Upper lobe of left lung (tissue), 4 donors: ENCODE data around the gene BRPF3.

Experiments
- CTCF ChIP-seq, 6 experiments: fragments of 450-650 bp in 4 of 6; fragments of 200-600 bp in 2 of 6; sonication (generic) in 2 of 6; IDR thresholded peaks; one replicate each; pipeline ENCODE4 v1.5.1; 2016 to 2019; ENCODE audit warnings: antibody characterized with exemption in 6 of 6
- EP300 ChIP-seq, 4 donors: sonication (generic); formaldehyde crosslinking; IDR thresholded peaks; one replicate each; pipeline ENCODE4 v1.5.1; 2017; ENCODE audit warnings: antibody characterized with exemption in 4 of 4, control low read depth in 2 of 4
- POLR2AphosphoS5 ChIP-seq, 2 donors: sonication (generic); formaldehyde crosslinking; IDR thresholded peaks; one replicate each; pipeline ENCODE4 v1.5.1; 2017; ENCODE audit warnings: antibody characterized with exemption in 2 of 2

- no peak for TF ChIP-seq POLR2AphosphoS5 (IDR thresholded peaks at IDR 0.05)
- no peak for TF ChIP-seq EP300 (IDR thresholded peaks at IDR 0.05)
- no peak for TF ChIP-seq CTCF (IDR thresholded peaks at IDR 0.05)
Observed at GRCh38 chr6:36155662-36156061, 40.9 kb upstream of the BRPF3 start.
